ENCODE results near the gene SLIT3.
"Not testable (repeated sequence)": the region's sequence is repeated elsewhere in the genome, so short reads cannot be mapped to it uniquely, and the experiment has no call there.

Gene SLIT3

DNA sequence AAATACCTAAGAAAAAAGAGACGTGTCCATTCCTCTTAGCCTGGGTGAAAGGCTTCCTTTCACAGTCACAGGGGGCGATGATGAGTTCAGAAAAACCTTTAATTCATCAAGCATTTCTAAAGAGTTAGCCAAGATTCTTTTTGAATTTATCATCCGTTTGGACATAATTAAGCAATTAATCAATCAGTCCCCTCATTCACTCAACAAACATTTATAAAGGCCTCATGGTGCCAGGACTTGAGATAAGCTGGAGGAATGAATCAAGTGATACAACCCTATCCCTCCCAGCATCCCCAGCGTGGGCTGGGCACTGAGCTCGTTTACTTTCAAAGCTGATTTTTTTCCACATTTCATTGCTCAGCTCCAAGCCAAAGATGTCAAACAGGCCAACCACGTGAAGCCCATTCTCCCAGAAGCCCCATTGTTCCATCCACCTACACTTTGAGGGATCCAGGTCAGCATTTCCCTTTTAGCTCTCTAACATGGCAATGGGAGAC lies 140.5 kb downstream of the SLIT3 start:
- in situ Hi-C loops (cut with MboI; ENCODE audit: low pct_unique_long_range_greater_than_20kb, low sequenced_read_pairs) = no loop called here
- DNase-seq = no peak

DNA sequence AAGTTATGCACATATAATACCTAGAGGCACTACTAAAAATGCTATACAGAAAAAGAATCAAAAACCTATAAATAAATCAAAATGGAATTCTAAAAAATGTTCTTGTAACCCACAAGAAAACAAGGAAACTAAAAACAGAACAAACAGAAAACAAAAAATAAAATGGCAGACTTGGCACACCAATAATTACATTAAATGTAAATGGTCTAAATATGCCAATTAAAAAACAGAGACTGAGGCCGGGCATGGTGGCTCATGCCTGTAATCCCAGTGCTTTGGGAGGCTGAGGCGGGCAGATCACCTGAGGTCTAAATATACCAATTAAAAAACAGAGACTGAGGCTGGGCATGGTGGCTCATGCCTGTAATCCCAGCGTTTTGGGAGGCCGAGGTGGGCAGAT lies 142.2 kb downstream of the SLIT3 start:
- in situ Hi-C loops (cut with MboI; ENCODE audit: low pct_unique_long_range_greater_than_20kb, low sequenced_read_pairs) = no loop called here
- DNase-seq = no peak

- no peak for DNase-seq
- in situ Hi-C loops (cut with MboI; ENCODE audit: low pct_unique_long_range_greater_than_20kb, low sequenced_read_pairs) = no loop called here
Observed at GRCh38 chr5:169157064-169157463, 143.9 kb downstream of the SLIT3 start.

GRCh38 chr5:169154679-169155078 lies 146.3 kb downstream of the SLIT3 start:
- DNase-seq = no peak
- in situ Hi-C loops (cut with MboI; ENCODE audit: low pct_unique_long_range_greater_than_20kb, low sequenced_read_pairs) = no loop called here

DNA sequence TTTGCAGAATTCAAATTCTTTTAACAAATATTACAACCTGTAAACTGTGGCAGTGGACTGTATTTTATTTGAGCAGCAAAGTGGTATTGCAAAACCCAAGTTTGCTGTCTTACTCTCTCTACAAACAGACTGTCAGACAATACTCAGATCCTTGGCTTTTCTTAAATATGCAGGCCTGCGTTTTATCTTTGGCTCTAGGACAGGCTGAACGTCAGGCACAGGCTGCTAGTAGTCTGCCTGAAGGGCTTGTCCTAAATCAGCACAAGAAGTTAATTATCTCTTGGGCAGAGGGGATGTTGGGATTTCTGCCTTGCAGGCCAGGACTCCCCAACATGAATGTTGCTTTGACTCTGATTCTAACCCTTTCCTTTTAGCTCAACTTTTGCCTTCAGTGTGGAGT lies 147.5 kb downstream of the SLIT3 start:
- in situ Hi-C loops (cut with MboI; ENCODE audit: low pct_unique_long_range_greater_than_20kb, low sequenced_read_pairs) = no loop called here
- DNase-seq = no peak

GRCh38 chr5:169152946-169153345 lies 148.0 kb downstream of the SLIT3 start:
- in situ Hi-C loops (cut with MboI; ENCODE audit: low pct_unique_long_range_greater_than_20kb, low sequenced_read_pairs) = no loop called here
- no peak for DNase-seq

GRCh38 chr5:169152453-169152852 lies 148.5 kb downstream of the SLIT3 start:
- DNase-seq = no peak
- in situ Hi-C loops (cut with MboI; ENCODE audit: low pct_unique_long_range_greater_than_20kb, low sequenced_read_pairs) = no loop called here

DNA sequence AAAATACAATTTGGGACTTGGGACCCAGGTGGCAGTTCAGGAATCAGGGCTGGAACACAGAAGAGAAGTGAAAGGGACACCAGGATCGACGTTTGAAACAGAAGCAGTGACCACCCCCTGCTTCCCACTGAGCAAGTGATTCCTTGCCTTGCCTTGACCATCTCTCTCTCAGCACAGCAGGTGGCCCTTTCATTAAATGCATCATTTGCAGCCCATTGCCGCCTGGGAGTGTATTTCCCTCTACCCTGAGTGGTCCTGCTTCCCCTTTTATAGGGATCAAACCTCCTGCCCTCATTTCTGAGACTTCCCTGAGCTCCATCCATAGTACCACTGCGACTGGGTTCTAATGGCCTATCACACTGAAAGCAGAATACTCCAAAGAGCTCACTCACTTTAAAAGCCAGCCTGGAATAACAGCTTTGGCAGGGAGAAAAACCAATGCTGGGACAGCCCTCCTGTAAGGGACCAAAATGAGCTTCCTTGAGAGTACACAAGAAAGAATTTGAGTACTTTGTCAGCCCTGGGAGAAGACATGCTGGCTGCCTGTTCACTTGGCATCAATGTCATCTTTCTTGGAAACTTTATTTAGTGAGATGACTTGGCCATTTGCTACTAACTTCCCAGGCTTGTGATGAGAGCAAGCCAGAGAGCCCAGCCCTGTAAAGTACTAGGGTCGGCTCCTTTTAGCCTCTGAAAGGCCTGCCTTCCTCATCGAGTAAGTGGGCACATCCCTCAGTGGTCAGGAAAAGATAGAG lies 149.7 kb downstream of the SLIT3 start:
- DNase-seq = no peak
- in situ Hi-C loops (cut with MboI; ENCODE audit: low pct_unique_long_range_greater_than_20kb, low sequenced_read_pairs) = no loop called here

DNA sequence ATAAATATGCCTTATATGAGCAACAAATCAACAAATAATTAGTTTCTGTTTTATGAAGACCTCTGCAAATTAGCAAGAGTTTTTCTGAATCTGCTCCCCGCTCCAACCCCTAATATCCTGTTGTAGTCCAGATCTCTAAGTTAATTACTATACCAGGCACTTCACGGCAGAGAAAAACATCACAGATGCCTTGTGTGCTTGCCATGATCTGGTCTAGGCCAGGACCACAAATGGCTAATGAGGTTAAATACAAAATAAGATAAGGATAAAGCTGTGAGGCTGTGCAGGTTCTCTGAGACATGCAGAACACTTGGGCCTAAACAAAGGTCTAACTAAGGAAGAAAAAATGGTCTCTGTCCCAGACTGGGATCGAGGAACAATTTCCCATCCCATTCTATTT lies 150.8 kb downstream of the SLIT3 start:
- no peak for DNase-seq

GRCh38 chr5:169149317-169149716 lies 151.6 kb downstream of the SLIT3 start:
- no peak for DNase-seq
- in situ Hi-C loops (cut with MboI; ENCODE audit: low pct_unique_long_range_greater_than_20kb, low sequenced_read_pairs) = no loop called here

More for the DNA sequence above, 150.8 kb downstream of the SLIT3 start:
- in situ Hi-C loops (cut with MboI; ENCODE audit: low pct_unique_long_range_greater_than_20kb, low sequenced_read_pairs) = no loop called here

DNA sequence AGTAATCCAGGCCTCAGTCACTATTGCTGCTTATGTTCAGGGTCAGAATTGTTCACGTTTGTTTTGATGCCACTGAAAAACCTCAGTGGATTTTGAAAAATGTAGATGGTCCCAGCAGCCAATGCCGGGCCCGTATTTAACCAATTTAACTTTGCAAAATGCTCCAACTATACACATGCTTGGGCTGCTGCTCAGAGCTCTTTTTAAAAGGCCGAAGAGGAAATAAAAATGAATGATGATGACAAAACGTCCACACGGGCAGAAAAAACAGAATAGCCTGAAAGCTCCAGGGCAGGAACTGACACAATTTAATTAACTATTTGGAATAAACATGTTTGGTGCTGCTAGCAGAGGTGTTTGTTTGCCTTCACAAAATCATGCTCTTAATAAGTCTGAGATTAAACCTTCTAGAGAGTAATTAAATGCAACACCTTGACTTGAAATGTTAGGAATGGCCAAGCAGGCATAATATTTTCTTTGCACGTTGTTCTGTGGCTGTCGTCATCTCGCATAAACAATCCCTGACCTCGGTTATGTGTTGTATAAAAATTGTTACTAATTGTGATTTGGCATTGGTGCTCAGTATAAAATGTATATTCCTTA lies 152.7 kb downstream of the SLIT3 start:
- DNase-seq = no peak
- in situ Hi-C loops (cut with MboI; ENCODE audit: low pct_unique_long_range_greater_than_20kb, low sequenced_read_pairs) = no loop called here

DNA sequence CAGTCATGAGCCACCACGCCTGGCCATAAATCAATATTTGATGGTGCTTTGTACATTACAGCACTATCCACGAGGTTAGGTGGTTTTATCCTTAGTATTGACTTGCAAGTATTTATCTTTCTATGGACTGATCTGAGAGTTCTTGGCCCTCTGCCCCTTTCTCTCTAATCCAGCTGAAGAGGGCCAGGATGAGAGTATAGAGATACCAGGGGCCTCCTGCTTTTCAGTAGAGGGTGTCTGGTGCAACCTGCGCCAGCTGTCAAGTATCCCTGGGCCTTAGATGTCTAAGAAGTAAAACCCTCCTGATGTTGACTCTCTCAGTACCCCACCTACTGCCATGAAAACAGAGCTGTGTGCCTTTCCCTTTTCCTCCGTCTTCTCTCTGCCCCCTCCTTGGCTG lies 153.4 kb downstream of the SLIT3 start:
- no peak for DNase-seq
- in situ Hi-C loops (cut with MboI; ENCODE audit: low pct_unique_long_range_greater_than_20kb, low sequenced_read_pairs) = no loop called here

GRCh38 chr5:169146158-169146557 lies 154.8 kb downstream of the SLIT3 start:
- no peak for DNase-seq
- in situ Hi-C loops (cut with MboI; ENCODE audit: low pct_unique_long_range_greater_than_20kb, low sequenced_read_pairs) = no loop called here

GRCh38 chr5:169142264-169142970 lies 158.5 kb downstream of the SLIT3 start:
- in situ Hi-C loops (cut with MboI; ENCODE audit: low pct_unique_long_range_greater_than_20kb, low sequenced_read_pairs) = no loop called here
- no peak for DNase-seq

DNA sequence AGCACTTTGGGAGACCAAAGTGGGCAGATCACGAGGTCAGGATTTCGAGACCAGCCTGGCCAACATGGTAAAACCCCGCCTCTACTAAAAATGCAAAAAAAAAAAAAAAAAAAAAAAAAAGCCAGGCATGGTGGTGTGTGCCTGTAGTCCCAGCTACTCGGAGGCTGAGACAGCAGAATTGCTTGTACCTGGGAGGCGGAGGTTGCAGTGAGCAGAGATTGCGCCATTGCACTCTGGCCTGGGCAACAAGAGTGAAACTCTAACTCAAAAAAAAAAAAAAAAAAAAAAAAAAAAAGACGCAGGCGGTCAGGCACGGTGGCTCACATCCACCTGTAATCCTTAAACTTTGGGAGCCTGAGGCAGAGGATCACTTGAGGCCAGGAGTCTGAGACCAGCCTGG lies 160.7 kb downstream of the SLIT3 start:
- DNase-seq; in situ Hi-C loops (cut with MboI; ENCODE audit: low pct_unique_long_range_greater_than_20kb, low sequenced_read_pairs): not testable (repeated sequence)

DNA sequence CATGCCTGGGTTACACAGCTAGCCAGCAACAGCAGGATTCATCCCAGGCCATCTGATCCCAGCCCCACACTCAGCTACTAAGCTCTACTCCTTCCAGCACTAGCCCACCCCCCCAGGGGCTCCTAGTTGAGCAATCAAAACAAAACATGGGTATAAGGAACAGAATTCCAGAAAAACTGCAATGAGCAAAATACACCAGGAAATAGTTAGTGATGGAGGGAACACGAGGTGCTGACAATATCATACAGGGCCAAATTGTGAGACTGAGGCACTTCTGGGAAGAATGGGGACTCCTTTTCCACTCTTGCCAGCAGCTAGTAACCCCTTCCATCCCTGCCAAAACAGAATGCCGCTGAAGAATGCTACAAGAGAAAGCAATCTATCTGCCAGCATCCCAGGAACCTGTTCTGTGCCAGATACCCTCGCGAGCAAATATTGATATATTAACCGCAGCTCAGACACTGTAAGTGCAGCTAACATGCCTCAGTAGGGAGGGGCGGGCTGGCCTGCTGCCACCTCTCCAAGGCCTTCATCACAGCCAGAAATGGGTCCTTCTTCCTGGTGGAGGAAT lies 161.4 kb downstream of the SLIT3 start:
- no peak for DNase-seq
- in situ Hi-C loops (cut with MboI; ENCODE audit: low pct_unique_long_range_greater_than_20kb, low sequenced_read_pairs) = no loop called here

GRCh38 chr5:169133531-169133930 lies 167.4 kb downstream of the SLIT3 start:
- in situ Hi-C loops (cut with MboI; ENCODE audit: low pct_unique_long_range_greater_than_20kb, low sequenced_read_pairs) = no loop called here
- no peak for DNase-seq

- in situ Hi-C loops (cut with MboI; ENCODE audit: low pct_unique_long_range_greater_than_20kb, low sequenced_read_pairs) = no loop called here
- DNase-seq = no peak
Observed at GRCh38 chr5:169132302-169132660, 168.7 kb downstream of the SLIT3 start.

DNA sequence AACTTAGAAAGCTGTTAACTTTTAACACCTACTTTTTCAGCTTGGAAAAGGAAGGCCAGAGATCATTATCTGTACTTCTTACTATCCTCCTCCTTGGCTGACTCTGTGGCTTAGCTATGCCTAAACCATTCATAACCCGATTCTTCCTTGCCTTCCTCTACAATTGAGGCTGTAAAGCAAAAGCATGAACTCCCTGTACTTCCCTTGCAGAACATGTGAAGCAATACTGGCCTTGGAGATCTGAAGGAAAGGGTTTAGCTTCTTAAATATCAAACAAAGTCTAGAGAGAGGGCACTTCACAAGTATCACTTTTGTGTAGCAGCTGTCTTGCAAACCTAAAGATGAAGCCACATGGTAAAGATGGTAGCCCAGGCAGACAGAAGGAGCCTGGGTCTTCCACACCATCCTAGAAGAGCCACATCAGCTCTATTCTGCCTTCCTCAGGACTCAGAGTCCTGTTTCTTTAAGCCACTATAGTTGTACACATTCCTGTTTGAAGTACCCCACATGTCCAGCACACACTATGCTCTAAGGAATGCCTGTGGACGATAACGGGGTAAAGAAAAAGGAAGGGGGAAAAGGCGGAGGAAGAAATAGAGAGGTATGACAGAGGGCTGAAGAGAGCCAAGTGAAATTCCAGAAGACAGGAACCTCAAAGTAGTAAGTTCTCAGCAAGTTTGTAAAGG lies 169.2 kb downstream of the SLIT3 start:
- DNase-seq = no peak
- in situ Hi-C loops (cut with MboI; ENCODE audit: low pct_unique_long_range_greater_than_20kb, low sequenced_read_pairs) = no loop called here
